ENCODE results near the gene ELAVL1. TPM values are rescaled to one million over a fixed set of nuclear protein-coding genes. Genes with fewer than 3 reads are reported as not detected.

ELAVL1 gene
- total and polyA plus RNA-seq, 9 of the 15 experiments (the other 6 are each of a cell fraction or from before 2014, with no cell fraction given): 4.3 to 172 (median 69.2) TPM

DNA sequence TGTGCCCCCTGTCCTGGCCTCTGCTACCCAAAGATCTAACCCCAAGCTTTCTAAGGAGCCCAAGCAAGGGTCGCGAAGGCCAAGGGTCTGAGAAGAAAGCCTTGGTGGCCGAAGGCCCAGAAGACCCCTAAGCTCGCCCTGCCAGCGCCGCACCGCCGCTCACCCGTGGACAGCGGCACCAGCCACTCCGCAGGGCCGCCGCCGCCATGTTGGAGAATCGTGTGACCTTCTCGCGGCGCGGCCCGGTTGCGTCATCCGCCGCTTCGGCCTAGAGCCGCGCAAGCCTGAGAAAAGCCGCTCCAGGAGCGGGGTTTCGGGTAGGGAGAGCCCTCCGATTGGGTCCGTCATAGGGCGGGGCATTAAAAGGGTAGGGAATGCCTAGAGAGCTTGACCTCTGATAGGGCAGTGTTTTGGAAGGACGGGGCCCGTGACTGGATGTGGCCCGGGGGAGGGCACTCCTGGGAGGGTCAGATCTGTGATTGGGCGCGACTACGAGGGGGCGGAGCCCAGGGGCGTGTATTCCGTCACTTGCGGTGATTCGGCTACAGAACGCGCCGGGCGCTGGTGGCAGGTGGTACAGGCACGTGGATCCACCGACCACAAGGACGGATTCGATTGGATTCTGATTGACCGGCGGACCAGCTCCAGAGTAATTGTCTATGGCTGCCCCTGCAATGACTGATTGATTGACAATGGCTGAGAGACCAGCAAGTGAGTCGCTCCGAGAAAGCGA lies 61.8 kb downstream of the ELAVL1 start, which contains the start of gene TIMM44 (continued):
- TF ChIP-seq BRD9 (IDR thresholded peaks at IDR 0.05; ENCODE audit: low read depth, partially characterized antibody) (no peak), HNRNPLL (IDR thresholded peaks at IDR 0.05; ENCODE audit: low read depth, low read length, poor library complexity, severe bottlenecking) (peak; percentile 97), TAL1 (IDR thresholded peaks at IDR 0.05) (no peak), MTA2 (IDR thresholded peaks at IDR 0.05; ENCODE audit: low read depth) (no peak), EWSR1 (IDR thresholded peaks at IDR 0.05; ENCODE audit: borderline replicate concordance, low read depth, partially characterized antibody) (no peak), NCOA1 (IDR thresholded peaks at IDR 0.05; ENCODE audit: low read depth) (no peak), PHB2 (IDR thresholded peaks at IDR 0.05; ENCODE audit: low read depth) (no peak), ARHGAP35 (IDR thresholded peaks at IDR 0.05; ENCODE audit: partially characterized antibody) (no peak), LCOR (CRISPR knock-in tag; IDR thresholded peaks at IDR 0.05) (peak; percentile 91), ZNF324 (CRISPR knock-in tag; IDR thresholded peaks at IDR 0.05) (no peak), MCM2 (IDR thresholded peaks at IDR 0.05; ENCODE audit: low read depth) (no peak), MAZ (CRISPR knock-in tag; conservative IDR thresholded peaks at IDR 0.05 in 1 of 2, IDR thresholded peaks at IDR 0.05 in 1 of 2) (peak; percentile 40 to 69; a peak in 3 of 4 replicates), NR2C1 (IDR thresholded peaks at IDR 0.05) (peak; percentile 73), NR2C1 (tag; IDR thresholded peaks at IDR 0.05) (peak; percentile 80), FOXP1 (CRISPR knock-in tag; IDR thresholded peaks at IDR 0.05) (peak; percentile 86), WHSC1 (IDR thresholded peaks at IDR 0.05; ENCODE audit: low read length) (no peak), ZKSCAN8 (CRISPR knock-in tag; IDR thresholded peaks at IDR 0.05) (no peak), GATAD2A (IDR thresholded peaks at IDR 0.05) (no peak), XRCC5 (IDR thresholded peaks at IDR 0.05; ENCODE audit: low read depth, low read length) (no peak)
- TF ChIP-seq, protein P1, sequence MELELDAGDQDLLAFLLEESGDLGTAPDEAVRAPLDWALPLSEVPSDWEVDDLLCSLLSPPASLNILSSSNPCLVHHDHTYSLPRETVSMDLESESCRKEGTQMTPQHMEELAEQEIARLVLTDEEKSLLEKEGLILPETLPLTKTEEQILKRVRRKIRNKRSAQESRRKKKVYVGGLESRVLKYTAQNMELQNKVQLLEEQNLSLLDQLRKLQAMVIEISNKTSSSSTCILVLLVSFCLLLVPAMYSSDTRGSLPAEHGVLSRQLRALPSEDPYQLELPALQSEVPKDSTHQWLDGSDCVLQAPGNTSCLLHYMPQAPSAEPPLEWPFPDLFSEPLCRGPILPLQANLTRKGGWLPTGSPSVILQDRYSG (tag; conservative IDR thresholded peaks at IDR 0.05; ENCODE audit: low read depth): no peak
- TF ChIP-seq, protein P2, sequence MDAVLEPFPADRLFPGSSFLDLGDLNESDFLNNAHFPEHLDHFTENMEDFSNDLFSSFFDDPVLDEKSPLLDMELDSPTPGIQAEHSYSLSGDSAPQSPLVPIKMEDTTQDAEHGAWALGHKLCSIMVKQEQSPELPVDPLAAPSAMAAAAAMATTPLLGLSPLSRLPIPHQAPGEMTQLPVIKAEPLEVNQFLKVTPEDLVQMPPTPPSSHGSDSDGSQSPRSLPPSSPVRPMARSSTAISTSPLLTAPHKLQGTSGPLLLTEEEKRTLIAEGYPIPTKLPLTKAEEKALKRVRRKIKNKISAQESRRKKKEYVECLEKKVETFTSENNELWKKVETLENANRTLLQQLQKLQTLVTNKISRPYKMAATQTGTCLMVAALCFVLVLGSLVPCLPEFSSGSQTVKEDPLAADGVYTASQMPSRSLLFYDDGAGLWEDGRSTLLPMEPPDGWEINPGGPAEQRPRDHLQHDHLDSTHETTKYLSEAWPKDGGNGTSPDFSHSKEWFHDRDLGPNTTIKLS (IDR thresholded peaks at IDR 0.05; ENCODE audit: borderline replicate concordance, low read depth): peak; percentile 51; the same call in 1 of the 2 replicates
- TF ChIP-seq, protein P3, sequence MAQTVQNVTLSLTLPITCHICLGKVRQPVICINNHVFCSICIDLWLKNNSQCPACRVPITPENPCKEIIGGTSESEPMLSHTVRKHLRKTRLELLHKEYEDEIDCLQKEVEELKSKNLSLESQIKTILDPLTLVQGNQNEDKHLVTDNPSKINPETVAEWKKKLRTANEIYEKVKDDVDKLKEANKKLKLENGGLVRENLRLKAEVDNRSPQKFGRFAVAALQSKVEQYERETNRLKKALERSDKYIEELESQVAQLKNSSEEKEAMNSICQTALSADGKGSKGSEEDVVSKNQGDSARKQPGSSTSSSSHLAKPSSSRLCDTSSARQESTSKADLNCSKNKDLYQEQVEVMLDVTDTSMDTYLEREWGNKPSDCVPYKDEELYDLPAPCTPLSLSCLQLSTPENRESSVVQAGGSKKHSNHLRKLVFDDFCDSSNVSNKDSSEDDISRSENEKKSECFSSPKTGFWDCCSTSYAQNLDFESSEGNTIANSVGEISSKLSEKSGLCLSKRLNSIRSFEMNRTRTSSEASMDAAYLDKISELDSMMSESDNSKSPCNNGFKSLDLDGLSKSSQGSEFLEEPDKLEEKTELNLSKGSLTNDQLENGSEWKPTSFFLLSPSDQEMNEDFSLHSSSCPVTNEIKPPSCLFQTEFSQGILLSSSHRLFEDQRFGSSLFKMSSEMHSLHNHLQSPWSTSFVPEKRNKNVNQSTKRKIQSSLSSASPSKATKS (CRISPR knock-in tag; IDR thresholded peaks at IDR 0.05): no peak
- TF ChIP-seq, protein P4, sequence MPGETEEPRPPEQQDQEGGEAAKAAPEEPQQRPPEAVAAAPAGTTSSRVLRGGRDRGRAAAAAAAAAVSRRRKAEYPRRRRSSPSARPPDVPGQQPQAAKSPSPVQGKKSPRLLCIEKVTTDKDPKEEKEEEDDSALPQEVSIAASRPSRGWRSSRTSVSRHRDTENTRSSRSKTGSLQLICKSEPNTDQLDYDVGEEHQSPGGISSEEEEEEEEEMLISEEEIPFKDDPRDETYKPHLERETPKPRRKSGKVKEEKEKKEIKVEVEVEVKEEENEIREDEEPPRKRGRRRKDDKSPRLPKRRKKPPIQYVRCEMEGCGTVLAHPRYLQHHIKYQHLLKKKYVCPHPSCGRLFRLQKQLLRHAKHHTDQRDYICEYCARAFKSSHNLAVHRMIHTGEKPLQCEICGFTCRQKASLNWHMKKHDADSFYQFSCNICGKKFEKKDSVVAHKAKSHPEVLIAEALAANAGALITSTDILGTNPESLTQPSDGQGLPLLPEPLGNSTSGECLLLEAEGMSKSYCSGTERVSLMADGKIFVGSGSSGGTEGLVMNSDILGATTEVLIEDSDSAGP (CRISPR knock-in tag; IDR thresholded peaks at IDR 0.05): no peak
